Endothelial cell of hepatic sinusoid (primary cell): Measurements from ENCODE around the gene DNAH12.

Experiments used
- in situ Hi-C: cut with HindIII; loops from 2 replicates; pipeline ENCODE4 v1.10.0; 2017; ENCODE audit warnings: low sequenced_read_pairs

The DNAH12 gene

GRCh38 chr3:57244946-57245345, 299.2 kb downstream of the DNAH12 start:
- in situ Hi-C loops: loop anchor here (5.0 kb wide), 1 partner anchor 63 kb away; no protein-coding TSS in a partner anchor
